Measurements from ENCODE around the gene DNAH14. TPM values are rescaled to one million over a fixed set of nuclear protein-coding genes. Genes with fewer than 3 reads are reported as not detected.

The DNAH14 gene
- total and polyA plus RNA-seq, 2 of the 13 experiments (the other 11 are each of a cell fraction or from before 2014, with no cell fraction given): 4.5 to 27.5 TPM

DNA sequence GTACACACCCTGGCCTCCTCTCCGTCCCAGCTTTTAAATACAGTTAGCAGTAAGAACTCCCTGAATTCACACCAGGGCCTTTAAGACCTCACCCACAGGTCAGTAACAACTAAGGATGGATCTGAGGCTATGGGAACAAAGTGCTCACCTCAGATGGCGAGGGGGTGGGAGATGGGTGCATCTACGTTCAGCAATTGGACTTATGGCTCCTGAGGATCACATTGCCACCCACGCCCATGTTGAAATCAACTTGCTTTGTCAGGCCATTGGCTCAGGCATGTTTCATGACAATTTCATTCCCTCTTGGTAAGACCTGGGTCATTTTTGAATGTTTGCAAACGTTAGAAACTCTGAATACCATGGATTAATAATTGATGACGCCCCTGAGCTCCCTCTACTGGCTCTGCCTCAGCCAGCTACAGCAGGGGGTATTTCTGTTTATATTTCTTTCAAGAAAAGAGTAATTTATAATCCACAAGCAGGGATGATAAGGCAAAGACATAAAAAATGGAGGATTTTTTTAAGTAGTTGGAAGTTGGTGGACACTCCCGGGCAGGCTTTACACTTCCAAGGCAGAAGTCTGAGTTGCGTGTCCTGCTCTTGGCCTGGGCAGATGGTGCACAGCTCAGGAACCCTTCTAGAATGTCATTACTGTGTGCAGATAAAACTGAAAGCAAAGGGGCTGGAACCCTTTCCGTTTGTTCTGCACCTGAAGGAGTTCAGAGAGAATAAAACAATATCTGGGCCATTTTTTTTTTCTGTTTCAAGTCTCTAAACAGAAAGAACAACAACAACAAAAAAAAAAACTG, 512.0 kb downstream of the DNAH14 start (continued):
- TF ChIP-seq, protein P1, sequence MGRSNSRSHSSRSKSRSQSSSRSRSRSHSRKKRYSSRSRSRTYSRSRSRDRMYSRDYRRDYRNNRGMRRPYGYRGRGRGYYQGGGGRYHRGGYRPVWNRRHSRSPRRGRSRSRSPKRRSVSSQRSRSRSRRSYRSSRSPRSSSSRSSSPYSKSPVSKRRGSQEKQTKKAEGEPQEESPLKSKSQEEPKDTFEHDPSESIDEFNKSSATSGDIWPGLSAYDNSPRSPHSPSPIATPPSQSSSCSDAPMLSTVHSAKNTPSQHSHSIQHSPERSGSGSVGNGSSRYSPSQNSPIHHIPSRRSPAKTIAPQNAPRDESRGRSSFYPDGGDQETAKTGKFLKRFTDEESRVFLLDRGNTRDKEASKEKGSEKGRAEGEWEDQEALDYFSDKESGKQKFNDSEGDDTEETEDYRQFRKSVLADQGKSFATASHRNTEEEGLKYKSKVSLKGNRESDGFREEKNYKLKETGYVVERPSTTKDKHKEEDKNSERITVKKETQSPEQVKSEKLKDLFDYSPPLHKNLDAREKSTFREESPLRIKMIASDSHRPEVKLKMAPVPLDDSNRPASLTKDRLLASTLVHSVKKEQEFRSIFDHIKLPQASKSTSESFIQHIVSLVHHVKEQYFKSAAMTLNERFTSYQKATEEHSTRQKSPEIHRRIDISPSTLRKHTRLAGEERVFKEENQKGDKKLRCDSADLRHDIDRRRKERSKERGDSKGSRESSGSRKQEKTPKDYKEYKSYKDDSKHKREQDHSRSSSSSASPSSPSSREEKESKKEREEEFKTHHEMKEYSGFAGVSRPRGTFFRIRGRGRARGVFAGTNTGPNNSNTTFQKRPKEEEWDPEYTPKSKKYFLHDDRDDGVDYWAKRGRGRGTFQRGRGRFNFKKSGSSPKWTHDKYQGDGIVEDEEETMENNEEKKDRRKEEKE (IDR thresholded peaks at IDR 0.05): no peak
- TF ChIP-seq ZKSCAN1 (IDR thresholded peaks at IDR 0.05; ENCODE audit: low read length) (no peak), HOXA9 (CRISPR knock-in tag; IDR thresholded peaks at IDR 0.05; ENCODE audit: borderline replicate concordance) (no peak), ZNF234 (CRISPR knock-in tag; conservative IDR thresholded peaks at IDR 0.05) (no peak), XRCC5 (optimal IDR thresholded peaks at IDR 0.05; ENCODE audit: low read length) (no peak), ATF7 (IDR thresholded peaks at IDR 0.05) (no peak), ATF7 (CRISPR knock-in tag; IDR thresholded peaks at IDR 0.05) (no peak), RXRA (CRISPR knock-in tag; IDR thresholded peaks at IDR 0.05) (no peak; the same call in 1 of the 2 replicates), ZSCAN22 (CRISPR knock-in tag; IDR thresholded peaks at IDR 0.05) (no peak), ZNF552 (CRISPR knock-in tag; IDR thresholded peaks at IDR 0.05; ENCODE audit: borderline replicate concordance) (no peak), ZNF143 (CRISPR knock-in tag; IDR thresholded peaks at IDR 0.05) (no peak), IKZF1 (IDR thresholded peaks at IDR 0.05) (no peak)
- TF ChIP-seq, protein P2, sequence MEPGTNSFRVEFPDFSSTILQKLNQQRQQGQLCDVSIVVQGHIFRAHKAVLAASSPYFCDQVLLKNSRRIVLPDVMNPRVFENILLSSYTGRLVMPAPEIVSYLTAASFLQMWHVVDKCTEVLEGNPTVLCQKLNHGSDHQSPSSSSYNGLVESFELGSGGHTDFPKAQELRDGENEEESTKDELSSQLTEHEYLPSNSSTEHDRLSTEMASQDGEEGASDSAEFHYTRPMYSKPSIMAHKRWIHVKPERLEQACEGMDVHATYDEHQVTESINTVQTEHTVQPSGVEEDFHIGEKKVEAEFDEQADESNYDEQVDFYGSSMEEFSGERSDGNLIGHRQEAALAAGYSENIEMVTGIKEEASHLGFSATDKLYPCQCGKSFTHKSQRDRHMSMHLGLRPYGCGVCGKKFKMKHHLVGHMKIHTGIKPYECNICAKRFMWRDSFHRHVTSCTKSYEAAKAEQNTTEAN (CRISPR knock-in tag; conservative IDR thresholded peaks at IDR 0.05): no peak
- TF ChIP-seq, protein P3, sequence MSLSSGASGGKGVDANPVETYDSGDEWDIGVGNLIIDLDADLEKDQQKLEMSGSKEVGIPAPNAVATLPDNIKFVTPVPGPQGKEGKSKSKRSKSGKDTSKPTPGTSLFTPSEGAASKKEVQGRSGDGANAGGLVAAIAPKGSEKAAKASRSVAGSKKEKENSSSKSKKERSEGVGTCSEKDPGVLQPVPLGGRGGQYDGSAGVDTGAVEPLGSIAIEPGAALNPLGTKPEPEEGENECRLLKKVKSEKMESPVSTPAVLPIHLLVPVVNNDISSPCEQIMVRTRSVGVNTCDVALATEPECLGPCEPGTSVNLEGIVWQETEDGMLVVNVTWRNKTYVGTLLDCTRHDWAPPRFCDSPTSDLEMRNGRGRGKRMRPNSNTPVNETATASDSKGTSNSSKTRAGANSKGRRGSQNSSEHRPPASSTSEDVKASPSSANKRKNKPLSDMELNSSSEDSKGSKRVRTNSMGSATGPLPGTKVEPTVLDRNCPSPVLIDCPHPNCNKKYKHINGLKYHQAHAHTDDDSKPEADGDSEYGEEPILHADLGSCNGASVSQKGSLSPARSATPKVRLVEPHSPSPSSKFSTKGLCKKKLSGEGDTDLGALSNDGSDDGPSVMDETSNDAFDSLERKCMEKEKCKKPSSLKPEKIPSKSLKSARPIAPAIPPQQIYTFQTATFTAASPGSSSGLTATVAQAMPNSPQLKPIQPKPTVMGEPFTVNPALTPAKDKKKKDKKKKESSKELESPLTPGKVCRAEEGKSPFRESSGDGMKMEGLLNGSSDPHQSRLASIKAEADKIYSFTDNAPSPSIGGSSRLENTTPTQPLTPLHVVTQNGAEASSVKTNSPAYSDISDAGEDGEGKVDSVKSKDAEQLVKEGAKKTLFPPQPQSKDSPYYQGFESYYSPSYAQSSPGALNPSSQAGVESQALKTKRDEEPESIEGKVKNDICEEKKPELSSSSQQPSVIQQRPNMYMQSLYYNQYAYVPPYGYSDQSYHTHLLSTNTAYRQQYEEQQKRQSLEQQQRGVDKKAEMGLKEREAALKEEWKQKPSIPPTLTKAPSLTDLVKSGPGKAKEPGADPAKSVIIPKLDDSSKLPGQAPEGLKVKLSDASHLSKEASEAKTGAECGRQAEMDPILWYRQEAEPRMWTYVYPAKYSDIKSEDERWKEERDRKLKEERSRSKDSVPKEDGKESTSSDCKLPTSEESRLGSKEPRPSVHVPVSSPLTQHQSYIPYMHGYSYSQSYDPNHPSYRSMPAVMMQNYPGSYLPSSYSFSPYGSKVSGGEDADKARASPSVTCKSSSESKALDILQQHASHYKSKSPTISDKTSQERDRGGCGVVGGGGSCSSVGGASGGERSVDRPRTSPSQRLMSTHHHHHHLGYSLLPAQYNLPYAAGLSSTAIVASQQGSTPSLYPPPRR (CRISPR knock-in tag; IDR thresholded peaks at IDR 0.05; ENCODE audit: borderline replicate concordance): 0 out of 2 replicates have a peak, but pooled peaks have one; percentile 19
